ENCODE data around the gene ZNF778.
"Not testable (repeated sequence)": the region's sequence is repeated elsewhere in the genome, so short reads cannot be mapped to it uniquely, and the experiment has no call there.

The ZNF778 gene

DNA sequence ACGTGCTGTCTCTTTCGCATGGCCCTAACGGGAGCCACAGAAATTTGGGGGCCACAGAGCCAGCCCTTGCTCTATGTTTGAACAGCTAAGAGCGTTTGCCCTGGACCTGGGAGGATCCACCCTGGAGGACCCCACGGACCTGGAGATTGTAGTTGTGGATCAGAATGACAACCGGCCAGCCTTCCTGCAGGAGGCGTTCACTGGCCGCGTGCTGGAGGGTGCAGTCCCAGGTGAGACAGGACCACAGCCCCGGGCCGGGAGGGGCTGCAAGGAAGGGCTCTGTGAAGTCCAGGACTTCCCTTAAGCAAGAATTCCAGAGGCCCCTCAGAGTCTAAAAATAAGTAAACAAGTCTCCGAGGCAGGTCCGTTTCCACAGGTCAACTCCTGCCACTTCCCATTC lies 34.0 kb upstream of the ZNF778 start:
- DNase-seq = no peak

DNA sequence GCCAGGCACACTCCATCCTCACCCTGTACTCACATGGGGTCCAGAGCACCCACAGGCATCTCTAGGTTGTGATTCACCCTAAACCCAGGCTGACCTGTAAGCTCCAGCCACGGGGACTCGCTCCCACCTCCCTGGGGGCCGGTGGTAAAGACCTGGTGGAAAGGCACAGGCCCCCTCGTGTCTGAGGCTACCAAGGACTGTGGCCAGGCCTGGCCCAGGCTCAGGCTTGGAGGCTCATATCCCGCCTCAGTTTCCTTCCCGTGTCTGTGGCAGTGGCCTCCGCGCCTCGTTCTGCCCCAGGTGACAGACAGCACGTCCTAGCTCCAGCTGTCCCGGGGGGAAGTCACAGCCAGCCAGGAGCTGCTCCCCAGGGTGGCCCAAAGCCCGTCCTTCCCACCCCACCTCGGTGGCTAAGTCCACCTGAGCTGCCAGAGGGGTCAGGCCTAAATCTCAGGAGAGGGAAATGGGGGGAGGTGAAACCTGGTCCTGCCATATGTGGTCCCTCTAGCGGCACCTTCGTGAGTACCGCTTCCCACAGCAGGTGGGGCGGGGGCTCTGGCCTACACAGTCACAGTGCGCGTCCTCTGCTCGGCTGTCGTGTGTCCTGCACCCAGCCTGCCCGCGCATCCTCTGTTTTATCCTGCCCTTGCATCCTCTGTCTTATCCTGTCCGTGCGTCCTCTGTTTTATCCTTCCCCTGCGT lies 33.4 kb upstream of the ZNF778 start:
- no peak for DNase-seq

DNA sequence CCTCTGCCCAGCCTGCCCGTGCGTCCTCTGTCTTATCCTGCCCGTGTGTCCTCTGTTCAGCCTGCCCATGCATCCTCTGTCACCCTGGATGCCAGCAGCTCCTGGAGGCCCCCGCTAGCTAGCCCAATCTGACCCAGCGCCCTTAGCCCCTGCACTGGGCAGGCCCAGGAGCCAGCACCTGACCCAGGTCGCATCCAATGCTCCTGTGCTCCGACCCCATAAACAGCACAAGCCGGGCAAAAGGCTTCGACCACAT lies 32.9 kb upstream of the ZNF778 start:
- DNase-seq = no peak

DNA sequence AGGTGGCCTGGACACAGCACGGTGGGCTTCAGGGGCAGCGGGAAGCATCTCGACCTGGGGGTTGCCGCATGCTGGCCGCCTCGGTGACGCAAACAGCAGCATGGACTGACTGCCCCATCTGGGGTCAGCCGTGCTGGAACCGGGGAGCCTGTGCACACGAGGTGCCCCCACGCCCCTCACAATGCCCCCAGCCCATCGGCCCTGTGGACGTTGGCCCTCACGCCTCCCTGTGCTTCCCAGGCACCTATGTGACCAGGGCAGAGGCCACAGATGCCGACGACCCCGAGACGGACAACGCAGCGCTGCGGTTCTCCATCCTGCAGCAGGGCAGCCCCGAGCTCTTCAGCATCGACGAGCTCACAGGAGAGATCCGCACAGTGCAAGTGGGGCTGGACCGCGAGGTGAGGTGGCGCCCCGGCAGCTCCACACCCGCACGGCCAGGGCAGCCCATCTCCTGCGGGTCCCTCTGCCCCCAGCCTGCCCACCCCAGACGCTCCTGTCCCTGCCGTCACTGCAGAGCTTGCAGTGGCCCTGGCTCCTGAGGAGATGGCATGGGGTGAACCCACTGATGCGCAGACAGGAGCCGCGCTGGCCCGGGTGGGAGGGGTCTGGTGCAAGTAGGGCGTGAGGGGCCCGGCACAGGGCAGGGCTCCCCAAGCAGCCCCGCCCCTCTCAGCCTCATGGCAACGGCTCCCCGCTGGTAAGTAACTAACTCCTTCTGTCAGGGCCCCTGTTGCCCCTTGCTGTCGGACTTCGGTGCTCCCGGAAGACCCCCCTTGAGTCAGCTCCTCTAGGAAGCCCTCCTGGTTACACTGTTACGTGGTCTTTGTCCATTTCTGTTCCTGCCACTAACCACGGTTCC lies 32.3 kb upstream of the ZNF778 start:
- DNase-seq = no peak

DNA sequence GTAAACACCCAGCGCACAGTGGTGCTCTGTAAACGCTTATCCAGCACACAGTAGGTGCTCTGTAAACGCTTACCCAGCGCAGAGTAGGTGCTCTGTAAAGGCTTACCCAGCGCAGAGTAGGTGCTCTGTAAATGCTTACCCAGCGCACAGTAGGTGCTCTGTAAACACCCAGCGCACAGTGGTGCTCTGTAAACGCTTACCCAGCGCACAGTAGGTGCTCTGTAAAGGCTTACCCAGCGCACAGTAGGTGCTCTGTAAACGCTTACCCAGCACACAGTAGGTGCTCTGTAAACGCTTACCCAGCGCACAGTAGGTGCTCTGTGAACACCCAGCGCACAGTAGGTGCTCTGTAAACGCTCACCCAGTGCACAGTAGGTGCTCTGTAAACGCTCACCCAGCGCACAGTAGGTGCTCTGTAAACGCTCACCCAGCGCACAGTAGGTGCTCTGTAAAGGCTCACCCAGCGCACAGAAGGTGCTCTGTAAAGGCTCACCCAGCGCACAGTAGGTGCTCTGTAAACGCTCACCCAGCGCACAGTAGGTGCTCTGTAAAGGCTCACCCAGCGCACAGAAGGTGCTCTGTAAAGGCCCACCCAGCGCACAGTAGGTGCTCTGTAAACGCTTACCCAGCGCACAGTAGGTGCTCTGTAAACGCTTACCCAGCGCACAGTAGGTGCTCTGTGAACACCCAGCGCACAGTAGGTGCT lies 31.5 kb upstream of the ZNF778 start:
- DNase-seq = not testable (repeated sequence)

DNA sequence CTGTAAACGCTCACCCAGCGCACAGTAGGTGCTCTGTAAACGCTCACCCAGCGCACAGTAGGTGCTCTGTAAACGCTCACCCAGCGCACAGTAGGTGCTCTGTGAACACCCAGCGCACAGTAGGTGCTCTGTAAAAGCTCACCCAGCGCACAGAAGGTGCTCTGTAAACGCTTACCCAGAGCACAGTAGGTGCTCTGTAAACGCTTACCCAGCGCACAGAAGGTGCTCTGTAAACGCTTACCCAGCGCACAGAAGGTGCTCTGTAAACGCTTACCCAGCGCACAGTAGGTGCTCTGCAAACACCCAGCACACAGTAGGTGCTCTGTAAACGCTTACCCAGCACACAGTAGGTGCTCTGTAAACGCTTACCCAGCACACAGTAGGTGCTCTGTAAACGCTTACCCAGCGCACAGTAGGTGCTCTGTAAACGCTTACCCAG lies 30.9 kb upstream of the ZNF778 start:
- not testable (repeated sequence) for DNase-seq

DNA sequence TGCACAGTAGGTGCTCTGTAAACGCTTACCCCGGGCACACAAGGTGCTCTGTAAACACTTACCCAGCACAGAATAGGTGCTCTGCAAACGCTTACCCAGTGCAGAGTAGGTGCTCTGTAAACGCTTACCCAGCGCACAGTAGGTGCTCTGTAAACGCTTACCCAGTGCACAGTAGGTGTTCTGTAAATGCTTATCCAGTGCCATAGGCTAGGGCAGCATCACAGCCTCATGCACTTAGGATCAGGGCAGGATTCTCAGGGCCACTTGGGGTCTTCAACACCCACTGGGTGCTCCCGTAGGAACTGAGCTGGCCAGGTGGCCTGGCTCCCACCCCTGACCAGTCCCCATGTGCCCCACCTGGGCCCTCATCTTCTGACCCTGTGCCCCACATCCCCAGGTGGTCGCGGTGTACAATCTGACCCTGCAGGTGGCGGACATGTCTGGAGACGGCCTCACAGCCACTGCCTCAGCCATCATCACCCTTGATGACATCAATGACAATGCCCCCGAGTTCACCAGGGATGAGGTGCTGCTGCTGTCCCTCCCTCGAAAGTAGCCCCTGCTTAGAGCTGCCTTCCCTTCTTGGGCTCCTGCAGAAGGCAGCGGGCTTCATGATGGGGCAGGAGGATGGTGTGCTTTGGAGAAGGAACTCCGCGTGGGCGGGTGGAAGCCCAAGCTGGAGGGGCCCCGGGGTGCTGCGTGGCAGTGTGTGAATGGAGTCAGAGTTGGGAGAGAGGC lies 30.3 kb upstream of the ZNF778 start:
- no peak for DNase-seq

DNA sequence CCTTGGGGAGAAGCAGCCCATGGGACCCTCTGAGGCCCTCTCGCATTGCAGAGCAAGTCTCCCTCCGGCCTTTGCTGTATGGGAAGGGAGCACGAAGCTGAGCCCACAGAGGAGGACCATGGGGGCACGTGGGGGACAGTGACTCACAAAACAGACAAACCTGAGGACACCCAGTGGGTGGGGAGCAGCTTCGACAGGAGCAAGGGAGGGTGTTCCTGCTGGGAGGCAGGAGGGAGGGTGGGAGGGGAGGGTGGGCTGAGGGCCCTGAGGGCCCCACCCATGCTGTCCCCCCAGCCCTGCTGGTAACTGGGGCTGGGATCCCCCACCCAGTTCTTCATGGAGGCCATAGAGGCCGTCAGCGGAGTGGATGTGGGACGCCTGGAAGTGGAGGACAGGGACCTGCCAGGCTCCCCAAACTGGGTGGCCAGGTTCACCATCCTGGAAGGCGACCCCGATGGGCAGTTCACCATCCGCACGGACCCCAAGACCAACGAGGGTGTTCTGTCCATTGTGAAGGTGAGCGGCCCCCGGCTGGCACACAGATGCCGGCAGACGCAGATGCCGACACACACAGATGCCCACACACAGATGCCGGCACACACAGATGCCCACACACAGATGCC lies 29.6 kb upstream of the ZNF778 start:
- no peak for DNase-seq

DNA sequence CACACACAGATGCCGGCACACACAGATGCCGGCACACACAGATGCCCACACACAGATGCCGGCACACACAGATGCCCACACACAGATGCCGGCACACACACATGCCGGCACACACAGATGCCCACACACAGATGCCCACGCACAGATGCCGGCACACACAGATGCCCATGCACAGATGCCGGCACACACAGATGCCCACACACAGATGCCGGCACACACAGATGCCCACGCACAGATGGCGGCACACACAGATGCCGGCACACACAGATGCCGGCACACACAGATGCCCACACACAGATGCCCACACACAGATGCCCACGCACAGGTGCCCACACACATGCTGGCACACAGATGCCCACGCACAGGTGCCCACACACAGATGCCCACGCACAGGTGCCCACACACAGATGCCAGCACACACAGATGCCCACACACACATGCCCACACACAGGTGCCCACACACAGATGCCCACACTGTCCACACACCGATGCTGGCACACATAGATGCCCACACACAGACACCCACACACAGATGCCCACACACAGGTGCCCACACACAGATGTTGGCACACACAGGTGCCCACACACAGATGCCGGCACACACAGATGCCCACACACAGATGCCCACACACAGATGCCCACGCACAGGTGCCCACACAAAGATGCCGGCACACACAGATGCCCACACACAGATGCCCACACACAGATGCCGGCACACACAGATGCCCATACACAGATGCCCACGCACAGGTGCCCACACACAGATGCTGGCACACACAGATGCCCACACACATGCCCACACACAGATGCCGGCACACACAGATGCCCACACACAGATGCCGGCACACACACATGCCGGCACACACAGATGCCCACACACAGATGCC lies 28.8 kb upstream of the ZNF778 start:
- not testable (repeated sequence) for DNase-seq

DNA sequence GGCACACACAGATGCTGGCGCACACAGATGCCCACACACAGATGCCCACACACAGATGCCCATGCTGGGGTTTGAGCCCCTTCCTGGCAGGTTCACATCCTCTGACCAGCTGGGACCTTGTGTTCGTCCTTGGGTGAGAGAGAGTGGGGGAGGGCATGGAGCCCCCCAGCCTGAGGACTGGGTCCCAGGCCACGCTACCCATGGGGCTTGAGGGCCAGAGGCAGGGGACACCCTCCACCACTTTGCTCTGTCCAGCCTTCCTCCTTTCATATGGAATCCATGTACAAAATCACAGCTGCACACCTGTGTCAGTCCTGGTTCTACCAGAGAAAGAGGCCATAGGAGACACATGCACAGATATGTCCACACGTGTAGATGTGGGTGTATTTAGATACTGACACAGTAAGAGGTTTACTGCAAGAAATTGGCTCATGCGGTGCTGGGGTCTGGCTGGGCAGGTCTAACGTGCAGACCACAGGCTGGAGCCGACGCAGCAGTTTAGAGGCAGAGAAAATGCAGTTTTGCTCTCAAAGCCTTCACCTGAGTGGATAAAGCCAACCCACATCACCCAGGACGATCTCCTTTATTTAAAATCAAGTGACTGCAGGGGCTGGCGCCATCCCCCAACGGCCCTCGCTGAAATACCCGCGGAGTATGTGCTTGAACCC lies 28.0 kb upstream of the ZNF778 start:
- DNase-seq = no peak

DNA sequence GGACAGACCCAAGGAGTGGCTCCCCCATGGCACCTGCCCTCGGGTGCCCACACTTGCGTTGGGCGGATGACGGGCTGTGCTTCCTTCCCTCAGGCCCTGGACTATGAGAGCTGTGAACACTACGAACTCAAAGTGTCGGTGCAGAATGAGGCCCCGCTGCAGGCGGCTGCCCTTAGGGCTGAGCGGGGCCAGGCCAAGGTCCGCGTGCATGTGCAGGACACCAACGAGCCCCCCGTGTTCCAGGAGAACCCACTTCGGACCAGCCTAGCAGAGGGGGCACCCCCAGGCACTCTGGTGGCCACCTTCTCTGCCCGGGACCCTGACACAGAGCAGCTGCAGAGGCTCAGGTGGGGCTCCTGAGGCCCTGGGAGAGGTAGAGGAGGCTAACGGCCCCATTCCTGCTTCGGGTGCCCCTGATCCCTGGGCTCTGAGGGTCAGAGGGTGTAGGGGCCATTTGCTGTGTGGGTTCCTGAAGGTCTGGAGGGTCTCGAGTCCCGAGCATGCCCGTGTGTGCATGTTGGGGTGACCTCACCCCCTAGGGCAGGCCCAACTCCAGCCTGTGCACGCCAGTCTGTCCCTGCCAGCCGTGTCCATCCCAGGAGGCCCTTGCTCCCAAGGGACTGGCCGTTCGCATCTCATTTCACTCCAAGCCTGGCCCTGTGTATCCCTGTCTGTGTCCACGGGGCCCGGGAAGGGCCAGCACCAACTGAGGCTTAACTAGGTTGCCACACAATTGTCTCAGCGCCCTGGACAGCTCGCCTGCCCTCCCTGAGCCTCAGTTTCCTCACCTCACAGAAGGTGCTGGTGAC lies 27.1 kb upstream of the ZNF778 start:
- DNase-seq = no peak

DNA sequence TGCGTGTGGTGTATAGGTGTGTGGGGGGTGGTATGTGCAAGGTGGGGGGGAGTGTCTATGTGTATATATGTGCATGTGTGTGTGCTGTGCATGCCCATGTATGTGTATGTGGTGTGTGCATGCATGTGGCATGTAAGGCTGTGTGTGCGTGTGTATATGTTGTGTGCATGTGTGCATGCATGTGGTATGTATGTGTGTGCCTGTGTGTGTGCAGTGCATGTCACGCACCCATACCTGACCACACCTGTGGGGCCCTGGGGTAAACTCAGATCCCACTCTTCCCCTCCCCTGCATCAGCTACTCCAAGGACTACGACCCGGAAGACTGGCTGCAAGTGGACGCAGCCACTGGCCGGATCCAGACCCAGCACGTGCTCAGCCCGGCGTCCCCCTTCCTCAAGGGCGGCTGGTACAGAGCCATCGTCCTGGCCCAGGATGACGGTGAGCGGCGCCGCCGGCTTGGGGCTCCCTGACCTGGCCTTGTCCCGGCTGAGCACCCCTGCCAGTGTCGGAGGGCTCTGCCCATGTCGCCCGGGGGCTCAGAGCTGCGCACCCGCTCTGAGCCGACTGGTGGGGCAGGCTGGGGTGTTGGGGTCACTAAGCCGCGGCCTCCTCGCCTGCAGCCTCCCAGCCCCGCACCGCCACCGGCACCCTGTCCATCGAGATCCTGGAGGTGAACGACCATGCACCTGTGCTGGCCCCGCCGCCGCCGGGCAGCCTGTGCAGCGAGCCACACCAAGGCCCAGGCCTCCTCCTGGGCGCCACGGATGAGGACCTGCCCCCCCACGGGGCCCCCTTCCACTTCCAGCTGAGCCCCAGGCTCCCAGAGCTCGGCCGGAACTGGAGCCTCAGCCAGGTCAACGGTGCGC lies 26.2 kb upstream of the ZNF778 start:
- no peak for DNase-seq

DNA sequence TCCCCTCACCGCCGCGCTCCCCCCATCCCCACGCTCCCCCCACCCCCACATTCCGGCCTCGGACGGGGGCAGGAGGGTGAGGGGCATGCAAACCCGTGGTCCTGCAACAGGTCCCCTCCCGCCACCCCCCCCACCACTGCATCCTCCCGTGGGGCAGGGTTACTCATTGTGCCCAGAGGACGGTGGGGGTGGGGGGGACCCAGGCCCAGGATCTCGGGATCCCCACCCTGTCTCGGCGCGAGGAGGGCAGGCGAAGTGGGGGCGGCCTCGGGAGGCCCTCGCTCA lies 25.7 kb upstream of the ZNF778 start:
- DNase-seq = no peak

DNA sequence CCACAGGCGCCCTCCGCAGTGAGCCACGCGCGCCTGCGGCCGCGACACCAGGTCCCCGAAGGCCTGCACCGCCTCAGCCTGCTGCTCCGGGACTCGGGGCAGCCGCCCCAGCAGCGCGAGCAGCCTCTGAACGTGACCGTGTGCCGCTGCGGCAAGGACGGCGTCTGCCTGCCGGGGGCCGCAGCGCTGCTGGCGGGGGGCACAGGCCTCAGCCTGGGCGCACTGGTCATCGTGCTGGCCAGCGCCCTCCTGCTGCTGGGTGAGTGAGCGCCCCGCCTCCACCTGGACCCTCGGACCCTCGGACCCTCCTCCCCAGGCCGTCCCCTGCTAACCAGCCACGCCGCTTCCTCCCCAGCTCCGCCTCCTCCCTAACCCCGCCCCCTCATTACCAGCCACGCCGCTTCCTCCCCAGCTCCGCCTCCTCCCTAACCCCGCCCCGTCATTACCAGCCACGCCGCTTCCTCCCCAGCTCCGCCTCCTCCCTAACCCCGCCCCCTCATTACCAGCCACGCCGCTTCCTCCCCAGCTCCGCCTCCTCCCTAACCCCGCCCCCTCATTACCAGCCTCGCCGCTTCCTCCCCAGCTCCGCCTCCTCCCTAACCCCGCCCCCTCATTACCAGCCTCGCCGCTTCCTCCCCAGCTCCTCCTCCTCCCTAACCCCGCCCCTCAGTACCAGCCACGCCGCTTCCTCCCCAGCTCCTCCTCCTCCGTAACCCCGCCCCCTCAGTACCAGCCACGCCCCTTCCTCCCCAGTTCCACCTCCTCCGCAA lies 25.1 kb upstream of the ZNF778 start:
- not testable (repeated sequence) for DNase-seq

DNA sequence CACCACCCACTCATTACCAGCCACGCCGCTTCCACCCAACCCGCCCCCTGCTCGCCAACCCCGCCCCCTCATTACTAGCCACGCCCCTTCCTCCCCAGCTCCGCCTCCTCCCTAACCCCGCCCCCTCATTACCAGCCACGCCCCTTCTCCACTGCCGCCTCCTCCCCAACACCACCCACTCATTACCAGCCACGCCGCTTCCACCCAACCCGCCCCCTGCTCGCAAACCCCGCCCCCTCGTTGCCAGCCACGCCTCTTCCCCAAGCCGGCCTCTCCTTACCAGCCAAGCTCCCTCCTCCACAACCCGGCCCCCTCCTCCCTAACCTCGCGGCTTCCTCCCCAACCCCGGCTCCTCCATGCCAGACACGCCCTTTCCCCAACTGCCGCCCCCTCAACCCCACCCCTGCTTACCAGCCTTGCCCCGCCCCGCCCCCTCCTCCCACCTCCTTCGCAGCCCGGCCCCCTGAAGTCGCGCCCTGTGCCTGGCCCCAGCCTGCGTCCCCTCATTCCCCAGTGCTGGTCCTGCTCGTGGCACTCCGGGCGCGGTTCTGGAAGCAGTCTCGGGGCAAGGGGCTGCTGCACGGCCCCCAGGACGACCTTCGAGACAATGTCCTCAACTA lies 24.4 kb upstream of the ZNF778 start:
- no peak for DNase-seq

DNA sequence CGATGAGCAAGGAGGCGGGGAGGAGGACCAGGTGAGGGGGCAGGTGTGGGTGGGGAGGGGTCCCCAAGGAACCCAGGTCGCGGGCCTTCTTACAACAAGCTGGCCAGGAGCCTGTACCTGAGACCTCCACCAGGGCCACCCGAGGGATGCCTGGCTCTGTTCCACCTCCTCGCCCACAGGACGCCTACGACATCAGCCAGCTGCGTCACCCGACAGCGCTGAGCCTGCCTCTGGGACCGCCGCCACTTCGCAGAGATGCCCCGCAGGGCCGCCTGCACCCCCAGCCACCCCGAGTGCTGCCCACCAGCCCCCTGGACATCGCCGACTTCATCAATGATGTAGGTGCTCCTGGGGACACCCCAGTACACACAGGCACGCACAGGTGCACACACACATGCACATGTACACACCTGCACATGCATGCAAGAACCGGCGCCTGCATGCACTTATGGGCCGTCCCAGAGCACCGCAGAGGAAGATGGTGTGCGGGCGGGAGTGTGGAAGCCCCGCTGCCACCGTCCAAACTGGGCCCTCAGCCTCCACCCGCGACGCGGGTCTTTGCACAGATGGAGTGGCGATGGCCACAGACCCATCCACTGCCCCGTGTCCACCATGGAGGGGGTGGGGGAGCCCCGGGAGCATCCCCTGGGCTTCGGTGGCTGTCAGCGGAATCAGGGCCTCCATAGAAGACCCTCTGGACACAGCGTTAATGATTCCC lies 23.8 kb upstream of the ZNF778 start:
- no peak for DNase-seq
